ENCODE results near the gene RNU6-8. TPM values are rescaled to one million over a fixed set of nuclear protein-coding genes. Genes with fewer than 3 reads are reported as not detected.

The RNU6-8 gene
- total and polyA plus RNA-seq, 7 donors, result not detected

DNA sequence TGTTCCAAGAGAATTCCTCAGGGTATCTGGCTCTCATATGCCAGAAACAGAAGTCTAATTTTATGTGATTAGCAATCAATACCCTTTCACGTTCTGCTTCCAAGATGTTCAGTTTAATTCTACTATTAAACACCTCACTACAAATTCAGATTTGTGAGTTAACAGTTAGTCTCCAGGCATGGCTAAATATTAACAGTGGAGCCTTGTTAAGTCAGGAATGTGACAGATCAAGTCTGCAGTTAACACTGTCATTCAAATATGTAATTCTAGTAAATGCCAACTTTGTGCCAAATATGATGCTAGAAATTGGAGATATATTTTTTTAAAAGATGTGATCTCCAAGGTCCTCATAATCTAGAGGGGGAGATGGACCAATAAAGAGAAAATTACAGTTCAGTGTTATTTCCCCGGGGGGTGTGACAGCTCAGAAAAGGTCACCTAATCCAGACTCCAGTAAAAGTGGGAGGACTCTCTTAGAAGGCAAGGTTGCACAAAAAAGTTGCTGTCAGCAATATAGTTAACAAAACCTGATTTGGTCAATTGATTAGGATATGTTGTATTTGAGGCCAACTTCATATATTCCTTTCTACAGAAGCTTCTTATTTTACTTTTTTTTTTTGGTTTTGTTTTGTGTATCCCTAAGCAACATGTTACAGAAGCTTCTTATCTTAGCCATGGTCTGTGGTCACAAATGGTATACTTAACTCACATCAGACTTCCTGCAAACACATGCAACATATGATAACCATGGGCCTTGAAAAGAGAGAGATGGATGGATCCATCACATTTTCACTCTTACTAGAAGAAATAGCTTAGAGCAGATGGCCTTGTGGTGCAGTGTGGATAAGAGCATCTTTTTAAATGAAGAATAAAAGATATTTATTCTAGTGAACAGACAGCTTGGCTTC lies 19.7 kb downstream of the RNU6-8 start:
- Histone ChIP-seq H3K27me3 (no peaks in the 10 kb centered on the region), H3K27ac (no peak overlapping the region), H3K9me3 (no peaks in the 10 kb centered on the region), H3K36me3 (no peaks in the 10 kb centered on the region), H3K4me3 (no peak overlapping the region), H3K4me1 (no peaks in the 10 kb centered on the region)
- TF ChIP-seq EP300 (IDR thresholded peaks at IDR 0.05) (no peak), POLR2A (IDR thresholded peaks at IDR 0.05) (no peak), POLR2AphosphoS5 (IDR thresholded peaks at IDR 0.05) (no peak)
- TF ChIP-seq, protein P1, sequence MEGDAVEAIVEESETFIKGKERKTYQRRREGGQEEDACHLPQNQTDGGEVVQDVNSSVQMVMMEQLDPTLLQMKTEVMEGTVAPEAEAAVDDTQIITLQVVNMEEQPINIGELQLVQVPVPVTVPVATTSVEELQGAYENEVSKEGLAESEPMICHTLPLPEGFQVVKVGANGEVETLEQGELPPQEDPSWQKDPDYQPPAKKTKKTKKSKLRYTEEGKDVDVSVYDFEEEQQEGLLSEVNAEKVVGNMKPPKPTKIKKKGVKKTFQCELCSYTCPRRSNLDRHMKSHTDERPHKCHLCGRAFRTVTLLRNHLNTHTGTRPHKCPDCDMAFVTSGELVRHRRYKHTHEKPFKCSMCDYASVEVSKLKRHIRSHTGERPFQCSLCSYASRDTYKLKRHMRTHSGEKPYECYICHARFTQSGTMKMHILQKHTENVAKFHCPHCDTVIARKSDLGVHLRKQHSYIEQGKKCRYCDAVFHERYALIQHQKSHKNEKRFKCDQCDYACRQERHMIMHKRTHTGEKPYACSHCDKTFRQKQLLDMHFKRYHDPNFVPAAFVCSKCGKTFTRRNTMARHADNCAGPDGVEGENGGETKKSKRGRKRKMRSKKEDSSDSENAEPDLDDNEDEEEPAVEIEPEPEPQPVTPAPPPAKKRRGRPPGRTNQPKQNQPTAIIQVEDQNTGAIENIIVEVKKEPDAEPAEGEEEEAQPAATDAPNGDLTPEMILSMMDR (IDR thresholded peaks at IDR 0.05), result no peak
- DNase-seq, result no peak
- 15 to 60% methylated on average over 2 of the region's 2 CpGs for WGBS, 2 donors
- intact Hi-C loops (cut with DNase I), result no loop called here

GRCh38 chr14:32171469-32171868 lies 31.6 kb downstream of the RNU6-8 start:
- no peaks in the 10 kb centered on the region for H3K27me3 ChIP-seq
- H3K9me3 ChIP-seq, result no peaks in the 10 kb centered on the region
- H3K4me3 ChIP-seq, result no peak overlapping the region
- WGBS, 2 donors, result 80 to 83% methylated on average over 5 of the region's 5 CpGs
- no peaks in the 10 kb centered on the region for H3K4me1 ChIP-seq
- TF ChIP-seq POLR2A (IDR thresholded peaks at IDR 0.05) (no peak), POLR2AphosphoS5 (IDR thresholded peaks at IDR 0.05) (no peak), EP300 (IDR thresholded peaks at IDR 0.05) (no peak)
- TF ChIP-seq, protein P1 (IDR thresholded peaks at IDR 0.05), result no peak
- intact Hi-C loops (cut with DNase I), result no loop called here
- no peaks in the 10 kb centered on the region for H3K36me3 ChIP-seq
- H3K27ac ChIP-seq, result no peak overlapping the region
- no peak for DNase-seq

- no peak for DNase-seq
- Histone ChIP-seq H3K4me1 (no peaks in the 10 kb centered on the region), H3K9me3 (no peaks in the 10 kb centered on the region), H3K27me3 (no peaks in the 10 kb centered on the region), H3K27ac (no peak overlapping the region), H3K36me3 (no peaks in the 10 kb centered on the region), H3K4me3 (no peak overlapping the region)
- intact Hi-C loops (cut with DNase I), result no loop called here
- 60 to 84% methylated on average over 3 of the region's 3 CpGs for WGBS, 2 donors
- no peak for TF ChIP-seq POLR2AphosphoS5 (IDR thresholded peaks at IDR 0.05)
- TF ChIP-seq, protein P1 (IDR thresholded peaks at IDR 0.05), result no peak
- TF ChIP-seq POLR2A (IDR thresholded peaks at IDR 0.05), result no peak
- no peak for TF ChIP-seq EP300 (IDR thresholded peaks at IDR 0.05)
Measured at GRCh38 chr14:32169191-32169590, 33.9 kb downstream of the RNU6-8 start.

GRCh38 chr14:32167907-32168306 lies 35.2 kb downstream of the RNU6-8 start:
- intact Hi-C loops (cut with DNase I), result no loop called here
- TF ChIP-seq POLR2A (IDR thresholded peaks at IDR 0.05) (no peak), EP300 (IDR thresholded peaks at IDR 0.05) (no peak), POLR2AphosphoS5 (IDR thresholded peaks at IDR 0.05) (no peak)
- TF ChIP-seq, protein P1 (IDR thresholded peaks at IDR 0.05), result no peak
- H3K27ac ChIP-seq, result no peak overlapping the region
- WGBS, 2 donors, result 85 to 93% methylated on average over 3 of the region's 3 CpGs
- H3K27me3 ChIP-seq, result no peaks in the 10 kb centered on the region
- H3K36me3 ChIP-seq, result no peaks in the 10 kb centered on the region
- no peak overlapping the region for H3K4me3 ChIP-seq
- DNase-seq, result no peak
- H3K9me3 ChIP-seq, result no peaks in the 10 kb centered on the region
- no peaks in the 10 kb centered on the region for H3K4me1 ChIP-seq

Data from sigmoid colon (tissue), 7 donors.